A673 (cell line): Measurements from ENCODE around the gene BHMT. TPM values are rescaled to one million over a fixed set of nuclear protein-coding genes. Genes with fewer than 3 reads are reported as not detected.

ENCODE experiments used
- Bru-seq: library from RNA; stranded (reverse); fragments of 400-500 nt; gene quantifications from one replicate; lab custom pipeline; 2021; lab: Mats Ljungman, UMichigan
- BruChase-seq, 2 experiments: library from RNA; stranded (reverse); fragments of 400-500 nt; gene quantifications; one replicate each; lab custom pipeline; 2021; lab: Mats Ljungman, UMichigan
- BruUV-seq: library from RNA; stranded (reverse); fragments of 400-500 nt; replicated peaks from 2 replicates; lab custom pipeline; 2021; lab: Mats Ljungman, UMichigan
- CTCF ChIA-PET: fragments of 300-600 bp; sonication (Branson Sonifier 250); formaldehyde crosslinking; loops from one replicate; lab custom pipeline; 2022; ENCODE audit warnings: antibody characterized with exemption; lab: Charles Lee
- POLR2A ChIA-PET: fragments of 300-600 bp; sonication (Branson Sonifier 250); formaldehyde crosslinking; loops from one replicate; lab custom pipeline; 2022; ENCODE audit warnings: antibody characterized with exemption; ENCODE audit not compliant: low non-redundant PET; lab: Charles Lee
- DNase-seq: peaks from one replicate; pipeline ENCODE4 v3.0.0-alpha.2; 2015; ENCODE audit warnings: low spot score
- H3K27ac ChIP-seq: fragments of 200-600 bp; sonication (generic); 2 replicates; pipeline ENCODE4 v1.5.1; 2016; ENCODE audit warnings: mixed run types, low read depth, mild to moderate bottlenecking, mixed read lengths, antibody characterized with exemption, low read length; ENCODE audit not compliant: poor library complexity, severe bottlenecking
- H3K27me3 ChIP-seq: fragments of 200-600 bp; sonication (generic); replicated peaks from 2 replicates; pipeline ENCODE4 v1.6.1; 2017; ENCODE audit warnings: mixed run types, low read depth, mild to moderate bottlenecking, mixed read lengths, antibody characterized with exemption, low read length; ENCODE audit not compliant: insufficient read depth, poor library complexity
- H3K36me3 ChIP-seq: fragments of 200-600 bp; sonication (generic); 2 replicates; pipeline ENCODE4 v1.6.1; 2016; ENCODE audit warnings: mixed run types, mild to moderate bottlenecking, mixed read lengths, antibody characterized with exemption, low read length; ENCODE audit not compliant: insufficient read depth, poor library complexity, severe bottlenecking
- H3K4me1 ChIP-seq: fragments of 200-600 bp; sonication (generic); 2 replicates; pipeline ENCODE4 v1.6.1; 2017; ENCODE audit warnings: mixed run types, mild to moderate bottlenecking, mixed read lengths, antibody characterized with exemption, low read length; ENCODE audit not compliant: insufficient read depth, poor library complexity, severe bottlenecking
- H3K4me3 ChIP-seq: fragments of 200-600 bp; sonication (generic); 2 replicates; pipeline ENCODE4 v1.5.1; 2016; ENCODE audit warnings: low read depth, mixed run types, mild to moderate bottlenecking, mixed read lengths, low read length; ENCODE audit not compliant: poor library complexity, severe bottlenecking
- H3K9me3 ChIP-seq: fragments of 200-600 bp; sonication (generic); 2 replicates; pipeline ENCODE4 v1.6.1; 2016; ENCODE audit warnings: mixed run types, low read depth, mild to moderate bottlenecking, mixed read lengths, antibody characterized with exemption, low read length; ENCODE audit not compliant: poor library complexity, severe bottlenecking
- CTCF ChIP-seq: fragments of 300-800, 200-600 bp; sonication (generic); conservative IDR thresholded peaks from 2 replicates; pipeline ENCODE4 v1.5.1; 2017; ENCODE audit warnings: low read depth, mild to moderate bottlenecking, antibody characterized with exemption, low read length, moderate library complexity, mixed read lengths
- EZH2 ChIP-seq: fragments of 200-600 bp; sonication (generic); IDR thresholded peaks from 2 replicates; pipeline ENCODE4 v1.6.1; 2017; ENCODE audit warnings: borderline replicate concordance, low read depth, mild to moderate bottlenecking, mixed read lengths, antibody characterized with exemption, low read length; ENCODE audit not compliant: poor library complexity, severe bottlenecking
- intact Hi-C: fragments of 100-400 bp; cut with micrococcal nuclease; formaldehyde crosslinking; loops from one replicate; pipeline ENCODE4 v1.10.0; 2022; ENCODE audit not compliant: unreplicated experiment
- long read RNA-seq: library from polyadenylated mRNA; stranded (forward); transcript quantifications from one replicate; pipeline ENCODE4 v2.0.0, GENCODE V29; 2022
- total RNA-seq: library from RNA; stranded (reverse); gene quantifications from 2 replicates; pipeline ENCODE4 v1.2.3, GENCODE V29; 2021

BHMT gene
- total RNA-seq (not detected in 2 replicates), Bru-seq, nascent RNA (not detected), BruChase-seq, experiment 1, labeled RNA remaining after a 2-hour chase (percentile 10 among the genes with signal in this experiment), BruChase-seq, experiment 2, labeled RNA remaining after a 6-hour chase (not detected)
- long read RNA-seq: 0 reads

GRCh38 chr5:79111387-79111959, at the start of gene BHMT:
TSS of gene BHMT (plus strand) at chr5:79111809. CDS start at chr5:79111886, 77 bp downstream.
- POLR2A ChIA-PET: no interaction called here
- TF ChIP-seq CTCF (no peak), EZH2 (no peak)
- Histone ChIP-seq H3K4me1 (no peaks in the 10 kb centered on the region), H3K4me3 (no peak within 1 kb of the TSS), H3K9me3 (no peaks in the 10 kb centered on the region), H3K27me3 (peaks cover 34% of the 10 kb centered on the region), H3K27ac (no peak within 1 kb of the TSS), H3K36me3 (no peaks in the 10 kb centered on the region)
- intact Hi-C loops: no loop called here
- CTCF ChIA-PET: no interaction called here
- no peak for DNase-seq
- BruUV-seq: no TSS peak

- Histone ChIP-seq H3K27me3 (no peaks in the 10 kb centered on the region), H3K27ac (no peak overlapping the region), H3K9me3 (no peaks in the 10 kb centered on the region), H3K4me3 (no peak overlapping the region), H3K4me1 (no peaks in the 10 kb centered on the region), H3K36me3 (no peaks in the 10 kb centered on the region)
- ChIA-PET POLR2A (no interaction called here), CTCF (no interaction called here)
- no peak for TF ChIP-seq EZH2
- BruUV-seq: no TSS peak
- no peak for DNase-seq
- intact Hi-C loops: no loop called here
Observed at GRCh38 chr5:79062436-79062835, 49.2 kb upstream of the BHMT start.

- TF ChIP-seq CTCF: no peak
- Histone ChIP-seq H3K4me1 (peaks cover 5% of the 10 kb centered on the region), H3K27me3 (no peaks in the 10 kb centered on the region), H3K27ac (no peak within 1 kb of the TSS), H3K4me3 (no peak within 1 kb of the TSS), H3K9me3 (no peaks in the 10 kb centered on the region), H3K36me3 (no peaks in the 10 kb centered on the region)
- BruUV-seq: no TSS peak
- no peak for DNase-seq
- intact Hi-C loops: no loop called here
- ChIA-PET CTCF (no interaction called here), POLR2A (no interaction called here)
Observed at GRCh38 chr5:79069488-79070349, 41.9 kb upstream of the BHMT start, which contains the start of the genes BHMT2 and DMGDH. TSS of gene BHMT2 (plus strand) at chr5:79069767. CDS start at chr5:79069783, 16 bp downstream. TSS of gene DMGDH (minus strand) at chr5:79069674. CDS start at chr5:79069620, 54 bp downstream.
